ENCODE results near the gene DARS2.

The DARS2 gene

DNA sequence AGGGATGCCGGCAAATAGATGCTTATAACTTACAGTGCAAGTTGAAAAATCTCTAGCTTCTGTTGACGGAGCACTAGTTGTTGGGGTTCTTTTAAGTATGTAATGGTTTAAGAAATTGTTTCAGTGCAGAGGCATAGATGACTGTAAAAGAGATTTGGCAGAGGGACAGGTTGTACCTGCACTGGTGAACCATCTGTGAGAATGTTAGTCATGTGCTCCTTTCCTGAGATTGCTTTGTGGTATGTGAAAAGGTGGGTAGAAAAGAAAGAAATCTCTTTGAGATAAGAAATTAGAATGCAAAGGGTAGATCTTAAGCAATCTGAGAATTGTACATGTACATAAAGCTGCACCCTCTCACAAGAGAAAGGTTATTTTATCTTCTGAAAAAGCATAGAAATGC is 63.2 kb downstream of the DARS2 start:
- no peak for DNase-seq (ENCODE audit: low read depth)
- H3K4me3 ChIP-seq (ENCODE audit: low read length), result no peak overlapping the region
- no peak for TF ChIP-seq CTCF (IDR thresholded peaks at IDR 0.05; ENCODE audit: insufficient read depth, low read depth, low read length, missing control alignments)

DNA sequence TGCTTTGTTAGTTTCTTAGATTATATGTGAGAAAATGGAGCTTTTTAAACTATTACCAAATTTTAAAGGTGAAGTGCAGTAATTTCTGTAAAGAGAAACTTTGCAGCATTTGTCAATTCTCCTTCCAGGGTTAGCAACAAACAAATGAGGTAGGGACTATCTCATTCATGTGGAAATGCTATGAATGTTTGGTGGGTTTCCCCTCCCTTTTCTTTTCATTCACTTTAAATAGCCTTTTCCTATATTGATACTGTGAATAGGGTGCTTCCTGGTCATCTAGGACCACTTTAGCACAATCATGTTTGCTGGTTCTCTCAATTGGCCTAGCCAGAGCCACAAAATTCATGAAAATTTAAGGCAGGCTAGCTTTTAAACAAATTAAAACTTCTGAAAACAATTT is 64.3 kb downstream of the DARS2 start:
- TF ChIP-seq CTCF (IDR thresholded peaks at IDR 0.05; ENCODE audit: insufficient read depth, low read depth, low read length, missing control alignments), result no peak
- no peak for DNase-seq (ENCODE audit: low read depth)

DNA sequence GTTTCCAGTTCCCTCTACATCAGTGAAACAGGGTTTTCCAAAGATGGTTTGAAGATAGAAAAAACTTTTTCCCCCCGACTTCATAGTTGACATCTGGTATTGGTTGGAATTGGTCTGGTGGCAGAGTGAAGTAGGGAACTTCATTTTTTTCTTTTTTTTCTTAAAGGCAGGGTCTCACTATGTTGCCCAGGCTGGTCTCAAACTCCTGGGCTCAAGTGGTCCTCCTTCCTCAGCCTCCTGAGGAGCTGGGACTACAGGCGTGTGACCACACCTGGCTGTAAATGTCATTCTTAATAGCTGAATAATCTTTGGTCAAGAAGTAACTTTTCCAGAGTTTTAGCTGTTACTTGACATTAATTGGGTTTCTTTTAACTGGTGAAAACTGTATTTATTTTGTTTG is 65.4 kb downstream of the DARS2 start:
- DNase-seq (ENCODE audit: low read depth), result no peak
- TF ChIP-seq CTCF (IDR thresholded peaks at IDR 0.05; ENCODE audit: insufficient read depth, low read depth, low read length, missing control alignments), result no peak
- H3K4me3 ChIP-seq (ENCODE audit: low read length), result no peak overlapping the region

More for the DNA sequence above, 64.3 kb downstream of the DARS2 start:
- no peak overlapping the region for H3K4me3 ChIP-seq (ENCODE audit: low read length)

DNA sequence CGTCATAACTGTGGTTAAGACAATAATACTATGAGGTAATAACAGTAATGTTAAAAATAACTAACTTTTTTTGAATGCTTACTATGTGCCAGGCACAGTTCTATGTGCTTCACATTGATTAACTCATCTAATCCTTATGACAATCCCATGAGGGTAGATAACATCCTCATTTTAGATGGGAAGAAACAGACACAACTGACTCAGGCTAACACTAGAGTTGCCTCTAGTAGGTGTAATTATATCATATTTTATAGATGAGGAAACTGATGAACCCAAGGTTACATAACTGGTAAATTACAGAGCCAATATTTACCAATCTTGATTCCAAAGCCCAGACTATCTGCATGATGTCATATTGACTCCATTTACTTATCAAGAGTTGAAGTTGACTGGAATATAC is 69.1 kb downstream of the DARS2 start:
- TF ChIP-seq CTCF (IDR thresholded peaks at IDR 0.05; ENCODE audit: insufficient read depth, low read depth, low read length, missing control alignments), result no peak
- DNase-seq (ENCODE audit: low read depth), result peak; percentile 43
- H3K4me3 ChIP-seq (ENCODE audit: low read length), result no peak overlapping the region

GRCh38 chr1:173894189-173894588 is 69.7 kb downstream of the DARS2 start:
- peak; percentile 78 for DNase-seq (ENCODE audit: low read depth)
- no peak overlapping the region for H3K4me3 ChIP-seq (ENCODE audit: low read length)
- TF ChIP-seq CTCF (IDR thresholded peaks at IDR 0.05; ENCODE audit: insufficient read depth, low read depth, low read length, missing control alignments), result no peak

DNA sequence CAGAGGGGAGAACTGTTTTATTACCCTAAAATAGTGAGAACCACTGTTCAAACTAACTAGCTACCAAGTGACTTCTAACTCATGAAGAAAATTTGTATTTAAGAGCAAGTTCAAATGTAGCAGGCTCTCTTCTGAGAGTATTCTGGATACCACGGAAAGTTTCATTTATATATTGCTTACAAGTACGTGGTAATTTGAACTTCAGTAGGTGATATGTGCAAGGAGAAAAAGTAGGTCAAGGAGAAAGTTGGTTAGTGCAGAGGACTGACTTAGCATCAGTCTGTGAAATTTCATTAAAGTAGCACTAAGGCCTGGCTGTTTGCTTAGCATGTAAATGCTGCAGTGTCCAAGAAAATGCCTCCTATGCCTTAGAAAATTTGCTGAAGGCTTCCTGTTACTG is 76.0 kb downstream of the DARS2 start:
- no peak for DNase-seq (ENCODE audit: low read depth)
- H3K4me3 ChIP-seq (ENCODE audit: low read length), result no peak overlapping the region
- no peak for TF ChIP-seq CTCF (IDR thresholded peaks at IDR 0.05; ENCODE audit: insufficient read depth, low read depth, low read length, missing control alignments)

GRCh38 chr1:173900992-173901391 is 76.5 kb downstream of the DARS2 start:
- no peak overlapping the region for H3K4me3 ChIP-seq (ENCODE audit: low read length)
- DNase-seq (ENCODE audit: low read depth), result no peak
- TF ChIP-seq CTCF (IDR thresholded peaks at IDR 0.05; ENCODE audit: insufficient read depth, low read depth, low read length, missing control alignments), result no peak

Measured in epithelial cell of esophagus (primary cell).